H9 (cell line): ENCODE data around the gene LENG1. TPM values are rescaled to one million over a fixed set of nuclear protein-coding genes. Genes with fewer than 3 reads are reported as not detected.

Source experiments
- DNase-seq: peaks from one replicate; pipeline ENCODE4 v3.0.0-alpha.2; 2017
- H2AFZ ChIP-seq: one replicate; pipeline ENCODE4 v1.6.1; 2013; ENCODE audit warnings: mild to moderate bottlenecking, low read length, control low read depth, moderate library complexity
- H2AK5ac ChIP-seq: 2 replicates; pipeline ENCODE4 v1.6.1; 2013; ENCODE audit warnings: low read length, control low read depth, mixed read lengths; ENCODE audit not compliant: insufficient read length
- H2BK120ac ChIP-seq: one replicate; pipeline ENCODE4 v1.6.1; 2013; ENCODE audit warnings: low read depth, mild to moderate bottlenecking, low read length, control low read depth, inconsistent platforms; ENCODE audit not compliant: poor library complexity, severe bottlenecking
- H2BK12ac ChIP-seq: 2 replicates; pipeline ENCODE4 v1.6.1; 2013; ENCODE audit warnings: low read length, control low read depth, mixed read lengths, low read depth; ENCODE audit not compliant: insufficient read length
- H2BK15ac ChIP-seq: 2 replicates; pipeline ENCODE4 v1.6.1; 2013; ENCODE audit warnings: low read depth, low read length, control low read depth
- H2BK20ac ChIP-seq: one replicate; pipeline ENCODE4 v1.6.1; 2013; ENCODE audit warnings: low read depth, mild to moderate bottlenecking, low read length, control low read depth, inconsistent platforms; ENCODE audit not compliant: poor library complexity, severe bottlenecking
- H2BK5ac ChIP-seq: 2 replicates; pipeline ENCODE4 v1.6.1; 2013; ENCODE audit warnings: low read length, control low read depth, mixed read lengths; ENCODE audit not compliant: insufficient read length
- H3K14ac ChIP-seq: 2 replicates; pipeline ENCODE4 v1.6.1; 2013; ENCODE audit warnings: low read length, control low read depth; ENCODE audit not compliant: insufficient read depth
- H3K18ac ChIP-seq: 2 replicates; pipeline ENCODE4 v1.6.1; 2013; ENCODE audit warnings: low read depth, mild to moderate bottlenecking, mixed read lengths, low read length, control low read depth; ENCODE audit not compliant: insufficient read length
- H3K23ac ChIP-seq: 2 replicates; pipeline ENCODE4 v1.6.1; 2013; ENCODE audit warnings: low read length, control low read depth, mixed read lengths, low read depth; ENCODE audit not compliant: insufficient read length
- H3K23me2 ChIP-seq: 2 replicates; pipeline ENCODE4 v1.6.1; 2013; ENCODE audit warnings: low read depth, mild to moderate bottlenecking, mixed read lengths, low read length, control low read depth; ENCODE audit not compliant: insufficient read length, poor library complexity, severe bottlenecking
- H3K27ac ChIP-seq: 2 replicates; pipeline ENCODE4 v1.5.1; 2013; ENCODE audit warnings: low read length, control low read depth, mixed read lengths, low read depth; ENCODE audit not compliant: insufficient read length
- H3K27me3 ChIP-seq: 2 replicates; pipeline ENCODE4 v1.6.1; 2013; ENCODE audit warnings: low read length, control low read depth, inconsistent platforms; ENCODE audit not compliant: insufficient read depth
- H3K4ac ChIP-seq: 2 replicates; pipeline ENCODE4 v1.6.1; 2013; ENCODE audit warnings: low read depth, mild to moderate bottlenecking, control low read depth, inconsistent platforms, low read length, moderate library complexity
- H3K4me1 ChIP-seq: 2 replicates; pipeline ENCODE4 v1.6.1; 2013; ENCODE audit warnings: low read length, control low read depth, inconsistent platforms; ENCODE audit not compliant: insufficient read depth
- H3K4me2 ChIP-seq: 2 replicates; pipeline ENCODE4 v1.6.1; 2013; ENCODE audit warnings: low read length, control low read depth, mixed read lengths; ENCODE audit not compliant: insufficient read length, insufficient read depth
- H3K56ac ChIP-seq: 2 replicates; pipeline ENCODE4 v1.6.1; 2013; ENCODE audit warnings: low read depth, mild to moderate bottlenecking, mixed read lengths, low read length, control low read depth; ENCODE audit not compliant: insufficient read length
- H3K79me1 ChIP-seq: 2 replicates; pipeline ENCODE4 v1.6.1; 2013; ENCODE audit warnings: low read depth, mild to moderate bottlenecking, moderate library complexity, low read length, control low read depth, inconsistent platforms; ENCODE audit not compliant: insufficient read depth, poor library complexity, severe bottlenecking
- H3K79me2 ChIP-seq: 2 replicates; pipeline ENCODE4 v1.6.1; 2013; ENCODE audit warnings: low read length, control low read depth, inconsistent platforms; ENCODE audit not compliant: insufficient read depth
- H3K9ac ChIP-seq: 2 replicates; pipeline ENCODE4 v1.6.1; 2013; ENCODE audit warnings: low read length, control low read depth, mixed read lengths; ENCODE audit not compliant: insufficient read length; ENCODE audit errors: extremely low read depth
- H3K9me3 ChIP-seq: one replicate; pipeline ENCODE4 v1.6.1; 2013; ENCODE audit warnings: low read depth, low read length, inconsistent platforms; ENCODE audit not compliant: control insufficient read depth
- H3T11ph ChIP-seq: one replicate; pipeline ENCODE4 v1.6.1; 2013; ENCODE audit warnings: mild to moderate bottlenecking, low read length, control low read depth, inconsistent platforms
- H4K20me1 ChIP-seq: one replicate; pipeline ENCODE4 v1.6.1; 2013; ENCODE audit not compliant: control insufficient read depth, insufficient read length, insufficient read depth
- H4K5ac ChIP-seq: 2 replicates; pipeline ENCODE4 v1.6.1; 2013; ENCODE audit warnings: low read depth, mild to moderate bottlenecking, mixed read lengths, low read length, control low read depth; ENCODE audit not compliant: insufficient read length
- H4K8ac ChIP-seq: replicated peaks from 2 replicates; pipeline ENCODE4 v1.6.1; 2013; ENCODE audit warnings: low read length, control low read depth, mixed read lengths, low read depth; ENCODE audit not compliant: insufficient read length
- H4K91ac ChIP-seq: 2 replicates; pipeline ENCODE4 v1.6.1; 2013; ENCODE audit warnings: low read depth, mild to moderate bottlenecking, moderate library complexity, mixed read lengths, low read length, control low read depth; ENCODE audit not compliant: insufficient read length
- H3K27ac Mint-ChIP-seq, 3 experiments: 2 replicates in 2 of 3; 3 replicates in 1 of 3; pipeline ENCODE4 v1.8.0; 2020 to 2021; ENCODE audit warnings: mixed read lengths in 3 of 3, mild to moderate bottlenecking in 1 of 3, moderate library complexity in 1 of 3
- H3K27me3 Mint-ChIP-seq: 2 replicates; pipeline ENCODE4 v1.8.0; 2021; ENCODE audit warnings: low read depth, mild to moderate bottlenecking, moderate library complexity, mixed read lengths
- H3K36me3 Mint-ChIP-seq, 3 experiments: 2 replicates in 2 of 3; 3 replicates in 1 of 3; pipeline ENCODE4 v1.8.0; 2020 to 2021; ENCODE audit warnings: low read depth in 3 of 3, mixed read lengths in 3 of 3; ENCODE audit not compliant: insufficient read depth in 1 of 3
- H3K4me1 Mint-ChIP-seq, 2 experiments: 2 replicates each; pipeline ENCODE4 v1.8.0; 2020; ENCODE audit warnings: mixed read lengths in 2 of 2
- H3K4me3 Mint-ChIP-seq, 2 experiments: 2 replicates in 1 of 2; 3 replicates in 1 of 2; pipeline ENCODE4 v1.8.0; 2020 to 2021; ENCODE audit warnings: mild to moderate bottlenecking in 2 of 2, mixed read lengths in 2 of 2, moderate library complexity in 1 of 2
- H3K9me3 Mint-ChIP-seq, 2 experiments: 2 replicates in 1 of 2; 3 replicates in 1 of 2; pipeline ENCODE4 v1.8.0; 2020; ENCODE audit warnings: mild to moderate bottlenecking in 2 of 2, mixed read lengths in 2 of 2, moderate library complexity in 1 of 2
- WGBS: extraction: QIAGEN DNeasy Blood & Tissue Kit; methylation state at CpG from one replicate; pipeline ENCODE4 v1.1.7; 2013; ENCODE audit warnings: missing lambda C conversion rate, low lambda C conversion rate, mixed read lengths; ENCODE audit not compliant: insufficient read length; ENCODE audit errors: extremely low coverage; 5-methylcytosine and 5-hydroxymethylcytosine counted together
- total RNA-seq: library from RNA; stranded (reverse); gene quantifications from 2 replicates; pipeline ENCODE4 v1.2.1, GENCODE V29; 2021
- TF ChIP-seq, protein P1 (sequence below): fragments of 200-600 bp; sonication (generic); conservative IDR thresholded peaks from 3 replicates; pipeline ENCODE4 v1.8.0; 2021; ENCODE audit warnings: antibody characterized with exemption, mild to moderate bottlenecking

LENG1 gene
- total RNA-seq, 1 experiment from 2014 or later: 7.1 TPM

GRCh38 chr19:54147676-54148075 is 11.8 kb downstream of the LENG1 start:
- peak overlapping the region in 1 of 3 experiments; percentile 51; a peak in 2 of 7 replicates for H3K27ac Mint-ChIP-seq
- no peak overlapping the region for H3K4me3 Mint-ChIP-seq

More at GRCh38 chr19:54147676-54148075, 11.8 kb downstream of the LENG1 start:
- Histone ChIP-seq H2BK20ac (no peak overlapping the region), H3K14ac (no peak overlapping the region), H3K4me1 (no peaks in the 10 kb centered on the region), H4K8ac (no peak overlapping the region), H4K20me1 (no peaks in the 10 kb centered on the region), H2BK12ac (no peak overlapping the region), H3K18ac (no peak overlapping the region), H3K79me1 (no peaks in the 10 kb centered on the region), H3K56ac (no peak overlapping the region), H2BK15ac (no peak overlapping the region), H2BK5ac (no peak overlapping the region), H3K23ac (no peak overlapping the region), H2AFZ (no peak overlapping the region), H3K4me2 (no peak overlapping the region), H3K27ac (no peak overlapping the region), H3K9me3 (no peaks in the 10 kb centered on the region), H3K27me3 (no peaks in the 10 kb centered on the region), H3K79me2 (no peaks in the 10 kb centered on the region; the same call in 1 of the 2 replicates), H3K4ac (no peak overlapping the region), H3T11ph (no peak overlapping the region), H4K91ac (no peak overlapping the region), H2AK5ac (no peak overlapping the region), H3K9ac (no peak overlapping the region), H3K23me2 (no peaks in the 10 kb centered on the region), H2BK120ac (no peak overlapping the region), H4K5ac (no peak overlapping the region)
- no CpG with 5 or more reads among the region's 3 CpGs for WGBS
- TF ChIP-seq, protein P1, sequence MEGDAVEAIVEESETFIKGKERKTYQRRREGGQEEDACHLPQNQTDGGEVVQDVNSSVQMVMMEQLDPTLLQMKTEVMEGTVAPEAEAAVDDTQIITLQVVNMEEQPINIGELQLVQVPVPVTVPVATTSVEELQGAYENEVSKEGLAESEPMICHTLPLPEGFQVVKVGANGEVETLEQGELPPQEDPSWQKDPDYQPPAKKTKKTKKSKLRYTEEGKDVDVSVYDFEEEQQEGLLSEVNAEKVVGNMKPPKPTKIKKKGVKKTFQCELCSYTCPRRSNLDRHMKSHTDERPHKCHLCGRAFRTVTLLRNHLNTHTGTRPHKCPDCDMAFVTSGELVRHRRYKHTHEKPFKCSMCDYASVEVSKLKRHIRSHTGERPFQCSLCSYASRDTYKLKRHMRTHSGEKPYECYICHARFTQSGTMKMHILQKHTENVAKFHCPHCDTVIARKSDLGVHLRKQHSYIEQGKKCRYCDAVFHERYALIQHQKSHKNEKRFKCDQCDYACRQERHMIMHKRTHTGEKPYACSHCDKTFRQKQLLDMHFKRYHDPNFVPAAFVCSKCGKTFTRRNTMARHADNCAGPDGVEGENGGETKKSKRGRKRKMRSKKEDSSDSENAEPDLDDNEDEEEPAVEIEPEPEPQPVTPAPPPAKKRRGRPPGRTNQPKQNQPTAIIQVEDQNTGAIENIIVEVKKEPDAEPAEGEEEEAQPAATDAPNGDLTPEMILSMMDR: no peak
- Mint-ChIP-seq H3K4me1 (no peaks in the 10 kb centered on the region), H3K27me3 (peaks cover 1% of the 10 kb centered on the region; the same call in 1 of the 2 replicates), H3K9me3 (no peaks in the 10 kb centered on the region; a peak in 1 of 5 replicates), H3K36me3 (peaks cover 70 to 93% (median 91%) of the 10 kb centered on the region in 3 experiments)
- no peak for DNase-seq
